Measurements from ENCODE around the gene ZP3.
"Not testable (repeated sequence)": the region's sequence is repeated elsewhere in the genome, so short reads cannot be mapped to it uniquely, and the experiment has no call there.

ZP3 gene

DNA sequence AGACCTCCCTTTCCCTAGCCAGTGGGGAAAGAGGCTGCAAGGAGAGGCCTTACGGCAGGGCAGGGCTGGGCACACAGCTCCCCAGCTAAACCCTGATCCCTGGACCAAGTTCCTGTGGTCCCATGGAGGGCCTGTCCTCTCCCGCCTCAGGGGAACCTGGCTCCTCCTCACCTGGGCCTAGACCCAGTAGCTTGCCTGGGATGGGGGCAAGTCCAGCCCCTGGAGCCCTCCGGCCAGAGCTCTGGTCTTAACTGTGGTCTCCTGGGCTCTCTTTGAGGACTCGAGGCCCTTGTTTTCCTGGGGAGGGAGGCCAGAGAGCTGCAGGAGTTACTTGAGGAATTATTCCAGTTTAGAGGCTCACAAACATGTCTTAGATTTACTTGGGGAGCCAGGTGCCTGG, 1.5 kb downstream of the ZP3 start:
- TF ChIP-seq, protein P1, sequence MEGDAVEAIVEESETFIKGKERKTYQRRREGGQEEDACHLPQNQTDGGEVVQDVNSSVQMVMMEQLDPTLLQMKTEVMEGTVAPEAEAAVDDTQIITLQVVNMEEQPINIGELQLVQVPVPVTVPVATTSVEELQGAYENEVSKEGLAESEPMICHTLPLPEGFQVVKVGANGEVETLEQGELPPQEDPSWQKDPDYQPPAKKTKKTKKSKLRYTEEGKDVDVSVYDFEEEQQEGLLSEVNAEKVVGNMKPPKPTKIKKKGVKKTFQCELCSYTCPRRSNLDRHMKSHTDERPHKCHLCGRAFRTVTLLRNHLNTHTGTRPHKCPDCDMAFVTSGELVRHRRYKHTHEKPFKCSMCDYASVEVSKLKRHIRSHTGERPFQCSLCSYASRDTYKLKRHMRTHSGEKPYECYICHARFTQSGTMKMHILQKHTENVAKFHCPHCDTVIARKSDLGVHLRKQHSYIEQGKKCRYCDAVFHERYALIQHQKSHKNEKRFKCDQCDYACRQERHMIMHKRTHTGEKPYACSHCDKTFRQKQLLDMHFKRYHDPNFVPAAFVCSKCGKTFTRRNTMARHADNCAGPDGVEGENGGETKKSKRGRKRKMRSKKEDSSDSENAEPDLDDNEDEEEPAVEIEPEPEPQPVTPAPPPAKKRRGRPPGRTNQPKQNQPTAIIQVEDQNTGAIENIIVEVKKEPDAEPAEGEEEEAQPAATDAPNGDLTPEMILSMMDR (IDR thresholded peaks at IDR 0.05; ENCODE audit: low read depth, low read length), result no peak
- DNase-seq (ENCODE audit: extremely low read depth, low read depth), result no peak

DNA sequence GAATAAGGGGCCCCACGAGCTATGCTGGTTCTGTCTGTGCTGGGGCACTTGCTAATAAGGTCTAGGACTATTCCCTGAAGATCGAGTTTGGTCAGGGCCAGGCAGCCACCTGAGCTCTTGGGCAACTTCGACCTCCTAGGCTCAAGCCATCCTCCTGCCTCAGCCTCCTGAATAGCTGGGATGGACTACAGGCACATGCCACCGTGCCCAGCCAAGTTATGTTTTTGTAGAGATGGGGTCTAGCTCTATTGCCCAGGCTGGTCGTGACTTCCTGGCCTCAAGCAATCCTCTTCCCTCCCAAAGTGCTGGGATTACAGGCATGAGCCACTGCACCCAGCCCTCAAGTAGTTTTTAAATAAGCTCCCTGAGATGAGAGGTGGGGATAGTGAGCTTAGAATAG, 2.9 kb downstream of the ZP3 start:
- TF ChIP-seq, protein P1 (IDR thresholded peaks at IDR 0.05; ENCODE audit: low read depth, low read length), result no peak
- no peak for DNase-seq (ENCODE audit: extremely low read depth, low read depth)

DNA sequence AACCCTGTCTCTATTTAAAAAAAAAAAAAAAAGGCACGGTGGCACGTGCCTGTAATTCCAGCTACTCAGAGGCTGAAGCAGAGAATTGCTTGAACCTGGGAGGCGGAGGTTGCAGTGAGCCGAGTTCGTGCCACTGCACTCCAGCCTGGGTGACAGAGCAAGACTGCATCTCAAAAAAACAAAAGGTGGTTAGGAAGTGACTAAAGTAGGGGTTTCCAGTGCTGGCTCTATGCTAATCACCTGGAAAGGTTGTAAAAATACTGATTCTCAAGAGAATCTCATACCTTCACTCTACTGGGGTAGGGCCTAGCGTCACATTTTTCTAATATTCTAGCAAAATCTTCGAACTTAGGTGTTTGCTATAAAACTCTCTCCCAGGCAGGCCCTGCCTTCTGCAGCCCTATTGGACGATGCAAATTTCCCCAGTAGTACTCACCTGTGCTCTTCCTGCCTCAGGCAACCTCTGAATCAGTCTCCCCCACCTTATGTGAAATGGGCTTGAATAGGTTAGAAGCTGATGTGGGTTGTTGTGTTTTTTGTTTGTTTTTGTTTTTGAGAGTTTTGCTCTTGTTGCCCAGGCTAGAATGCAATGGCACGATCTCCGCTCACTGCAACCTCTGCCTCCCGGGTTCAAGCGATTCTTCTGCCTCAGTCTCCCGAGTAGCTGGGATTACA, 3.5 kb downstream of the ZP3 start:
- TF ChIP-seq, protein P1 (IDR thresholded peaks at IDR 0.05; ENCODE audit: low read depth, low read length), result no peak
- DNase-seq (ENCODE audit: extremely low read depth, low read depth), result no peak

DNA sequence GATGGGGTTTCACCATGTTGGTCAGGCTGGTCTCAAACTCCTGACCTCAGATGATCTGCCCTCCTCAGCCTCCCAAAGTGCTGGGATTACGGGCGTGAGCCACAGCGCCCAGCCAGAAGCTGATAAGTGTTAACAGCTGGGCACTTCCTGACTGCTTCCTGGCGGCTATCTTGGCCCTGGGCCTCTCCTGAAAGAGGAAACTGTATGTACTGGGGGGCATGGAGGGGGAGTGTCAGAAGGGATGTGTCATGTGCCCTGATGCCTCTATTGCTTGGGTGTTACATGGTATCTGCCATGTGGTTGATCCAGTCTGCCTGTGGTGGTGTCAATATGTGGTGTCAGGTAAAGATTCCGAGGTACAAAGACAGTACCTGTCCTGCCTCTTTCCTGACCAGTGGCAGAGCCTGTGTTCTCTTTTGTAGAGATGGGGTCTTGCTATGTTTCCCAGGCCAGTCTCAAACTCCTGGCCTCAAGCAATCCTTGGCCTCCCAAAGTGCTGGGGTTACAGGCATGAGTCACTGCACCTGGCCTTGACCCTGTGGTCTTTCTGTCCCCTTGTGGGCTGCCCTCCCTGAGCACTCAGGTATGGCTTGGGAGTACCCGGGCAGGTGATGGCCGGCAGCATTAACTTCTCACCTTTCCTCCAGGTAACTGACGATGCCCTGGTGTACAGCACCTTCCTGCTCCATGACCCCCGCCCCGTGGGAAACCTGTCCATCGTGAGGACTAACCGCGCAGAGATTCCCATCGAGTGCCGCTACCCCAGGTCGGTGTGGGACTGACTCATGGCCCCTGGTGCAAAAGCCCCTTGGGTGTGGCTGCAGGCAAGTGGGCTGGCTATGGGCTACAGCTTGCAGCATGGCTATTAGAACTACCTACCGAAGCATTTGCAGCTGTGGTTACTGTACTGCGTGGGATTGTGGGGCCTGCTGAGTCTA, 4.4 kb downstream of the ZP3 start:
- DNase-seq (ENCODE audit: extremely low read depth, low read depth), result no peak
- TF ChIP-seq, protein P1 (IDR thresholded peaks at IDR 0.05; ENCODE audit: low read depth, low read length), result no peak

DNA sequence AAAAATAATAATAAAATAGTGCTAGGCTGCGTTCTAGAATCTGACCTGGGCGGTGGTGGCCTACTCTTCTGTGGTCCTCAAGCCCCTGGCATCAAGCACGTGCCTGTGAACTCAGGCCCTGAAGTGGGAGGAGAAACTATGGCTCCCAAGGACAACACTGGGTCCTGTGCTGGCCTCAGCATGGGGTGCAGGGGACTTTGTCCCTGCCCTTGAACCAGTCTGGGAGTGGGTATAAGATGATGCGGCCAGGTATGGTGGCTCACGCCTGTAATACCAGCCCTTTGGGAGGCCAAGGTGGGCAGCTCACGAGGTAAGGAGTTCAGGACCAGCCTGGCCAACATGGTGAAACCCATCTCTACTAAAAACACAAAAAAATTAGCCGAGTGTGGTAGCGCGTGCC, 5.5 kb downstream of the ZP3 start:
- TF ChIP-seq, protein P1 (IDR thresholded peaks at IDR 0.05; ENCODE audit: low read depth, low read length), result no peak
- no peak for DNase-seq (ENCODE audit: extremely low read depth, low read depth)

DNA sequence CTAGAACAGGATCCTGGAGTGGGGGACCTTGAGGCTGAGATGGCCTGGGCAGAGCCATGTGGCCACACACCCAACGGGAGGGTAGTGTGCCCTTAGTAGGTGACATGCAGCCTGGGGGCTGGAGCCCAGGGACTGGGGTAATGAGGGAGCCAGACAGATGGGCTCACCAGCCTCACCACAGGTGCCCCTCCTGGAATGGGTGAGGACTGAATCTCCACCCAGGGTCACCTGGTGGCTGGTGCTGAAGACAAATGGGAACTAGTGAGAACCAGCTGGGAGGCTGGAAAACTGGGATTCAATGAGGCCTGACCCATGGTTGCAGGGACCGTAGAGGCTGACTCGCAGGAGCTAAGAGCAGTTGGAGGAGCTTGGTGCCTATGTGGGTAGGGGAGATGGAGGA, 6.1 kb downstream of the ZP3 start:
- no peak for DNase-seq (ENCODE audit: extremely low read depth, low read depth)
- TF ChIP-seq, protein P1 (IDR thresholded peaks at IDR 0.05; ENCODE audit: low read depth, low read length), result no peak

DNA sequence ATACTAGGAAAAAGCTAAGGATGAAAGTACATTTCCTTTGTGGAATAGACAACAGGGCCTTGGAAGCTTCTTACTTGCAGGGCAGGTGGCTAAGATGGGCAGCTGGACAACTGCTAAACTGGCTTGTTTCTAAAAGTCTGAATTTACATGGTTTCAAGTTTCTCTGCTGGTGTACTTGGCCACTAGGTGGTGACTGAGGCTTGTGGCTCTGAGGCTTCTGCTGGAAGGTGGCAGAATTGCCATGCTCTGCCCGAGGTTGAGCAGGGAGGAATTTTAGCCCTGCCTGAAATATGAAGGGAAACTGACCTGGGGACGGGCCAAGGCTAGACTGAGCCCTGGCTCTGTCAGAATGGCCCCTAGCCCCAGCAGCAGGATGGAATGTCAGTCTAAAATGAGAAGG, 13.1 kb downstream of the ZP3 start:
- TF ChIP-seq, protein P1 (IDR thresholded peaks at IDR 0.05; ENCODE audit: low read depth, low read length), result peak; percentile 48
- DNase-seq (ENCODE audit: extremely low read depth, low read depth), result not testable (repeated sequence)

DNA sequence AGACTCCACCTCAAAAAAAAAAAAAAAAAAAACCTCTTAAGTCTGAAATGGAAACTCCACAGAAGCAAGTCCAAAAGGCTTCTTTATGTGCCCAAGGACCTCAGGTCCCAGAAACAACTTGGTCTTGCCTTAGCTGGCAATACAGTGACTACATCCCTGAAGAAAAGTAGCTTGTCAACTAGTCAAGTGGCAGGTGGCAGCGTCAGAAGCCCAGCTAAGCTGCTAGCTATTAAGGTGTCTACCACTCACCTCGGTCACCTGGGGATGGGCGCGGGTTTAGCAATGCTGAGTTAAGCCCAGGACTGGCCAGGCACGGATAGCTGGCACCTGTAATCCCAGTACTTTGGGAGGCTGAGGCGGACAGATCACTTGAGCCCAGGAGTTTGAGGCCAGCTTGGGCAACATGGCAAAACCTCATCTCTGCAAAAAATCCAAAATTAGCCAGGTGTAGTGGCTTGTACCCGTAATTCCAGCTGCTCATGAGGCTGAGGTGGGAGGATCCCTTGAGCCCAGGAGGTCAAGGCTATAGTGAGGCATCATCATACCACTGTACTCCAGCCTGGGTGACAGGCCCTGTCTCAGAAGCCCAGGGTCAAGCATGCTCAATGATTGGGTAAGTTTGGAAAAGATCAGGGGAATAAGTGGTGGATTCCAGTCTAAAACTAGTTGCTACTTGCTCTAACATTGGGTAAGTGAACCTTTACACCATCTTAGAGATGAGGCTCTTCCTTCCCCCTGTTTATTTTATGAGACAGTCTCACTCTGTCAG, 14.6 kb downstream of the ZP3 start:
- DNase-seq (ENCODE audit: extremely low read depth, low read depth), result not testable (repeated sequence)

DNA sequence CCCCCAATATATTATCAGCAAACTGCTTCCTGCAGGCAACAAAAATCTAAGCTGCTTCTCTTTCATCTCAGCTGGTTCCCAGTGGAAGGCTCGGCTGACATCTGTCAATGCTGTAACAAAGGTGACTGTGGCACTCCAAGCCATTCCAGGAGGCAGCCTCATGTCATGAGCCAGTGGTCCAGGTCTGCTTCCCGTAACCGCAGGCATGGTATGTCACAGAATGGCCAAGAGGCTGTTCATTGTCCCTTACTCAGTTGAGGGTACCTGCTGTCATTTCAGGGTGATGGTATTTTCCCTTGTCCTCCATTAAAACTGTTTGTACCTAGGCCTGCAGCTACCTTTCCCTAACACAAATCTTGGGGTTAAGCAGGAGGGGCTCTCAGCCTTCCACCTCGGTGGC, 15.7 kb downstream of the ZP3 start:
- DNase-seq (ENCODE audit: extremely low read depth, low read depth), result not testable (repeated sequence)

DNA sequence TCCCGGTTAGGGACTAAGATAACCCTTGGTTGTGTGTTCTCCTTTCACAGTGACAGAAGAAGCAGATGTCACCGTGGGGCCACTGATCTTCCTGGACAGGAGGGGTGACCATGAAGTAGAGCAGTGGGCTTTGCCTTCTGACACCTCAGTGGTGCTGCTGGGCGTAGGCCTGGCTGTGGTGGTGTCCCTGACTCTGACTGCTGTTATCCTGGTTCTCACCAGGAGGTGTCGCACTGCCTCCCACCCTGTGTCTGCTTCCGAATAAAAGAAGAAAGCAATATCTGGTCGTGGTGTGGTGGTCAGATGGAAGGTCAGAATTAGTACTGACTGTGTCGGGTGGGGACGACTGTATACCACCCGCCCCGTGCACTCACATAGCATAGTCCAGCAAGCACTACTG, 17.0 kb downstream of the ZP3 start:
- not testable (repeated sequence) for DNase-seq (ENCODE audit: extremely low read depth, low read depth)
